Sigmoid colon (tissue), 7 donors: ENCODE data around the gene CASKIN2. TPM values are rescaled to one million over a fixed set of nuclear protein-coding genes. Genes with fewer than 3 reads are reported as not detected.

ENCODE experiments used
- DNase-seq: peaks from one replicate; pipeline ENCODE4 v3.0.0-alpha.2; 2019
- H3K27ac ChIP-seq, 4 donors: fragments of 200-600 bp; sonication (generic); one replicate each; pipeline ENCODE4 v1.5.1; 2016 to 2019; ENCODE audit warnings: mild to moderate bottlenecking in 1 of 4
- H3K27me3 ChIP-seq, 3 donors: fragments of 200-600 bp; sonication (generic); one replicate each; pipeline ENCODE4 v1.5.1; 2019; ENCODE audit warnings: mild to moderate bottlenecking in 1 of 3
- H3K36me3 ChIP-seq, 4 donors: fragments of 200-600 bp; sonication (generic); one replicate each; pipeline ENCODE4 v1.5.1; 2016 to 2019
- H3K4me1 ChIP-seq, 4 donors: fragments of 200-600 bp; sonication (generic); one replicate each; pipeline ENCODE4 v1.5.1; 2017 to 2019
- H3K4me3 ChIP-seq, 4 donors: fragments of 200-600 bp; sonication (generic); one replicate each; pipeline ENCODE4 v1.5.1; 2017 to 2019; ENCODE audit warnings: mild to moderate bottlenecking in 2 of 4, moderate library complexity in 1 of 4
- H3K9me3 ChIP-seq, 4 donors: fragments of 200-600 bp in 3 of 4; sonication (generic) in 3 of 4; one replicate each; pipeline versions ENCODE4 v1.5.1 to v1.6.1; 2013 to 2019
- EP300 ChIP-seq, 4 donors: sonication (generic); formaldehyde crosslinking; IDR thresholded peaks; one replicate each; pipeline ENCODE4 v1.6.1; 2017; ENCODE audit warnings: antibody characterized with exemption in 4 of 4
- POLR2A ChIP-seq, 2 donors: fragments of 450-650 bp; IDR thresholded peaks; one replicate each; pipeline ENCODE4 v1.6.1; 2016; ENCODE audit warnings: antibody characterized with exemption in 2 of 2, mild to moderate bottlenecking in 2 of 2, moderate library complexity in 2 of 2
- POLR2AphosphoS5 ChIP-seq, 4 donors: sonication (generic); formaldehyde crosslinking; IDR thresholded peaks; one replicate each; pipeline ENCODE4 v1.6.1; 2017; ENCODE audit warnings: antibody characterized with exemption in 4 of 4
- WGBS, 2 donors: extraction: QIAGEN DNeasy Blood & Tissue Kit; methylation state at CpG; one replicate each; pipeline ENCODE4 v1.1.7; 2013; 5-methylcytosine and 5-hydroxymethylcytosine counted together
- intact Hi-C: fragments of 100-400 bp; cut with DNase I; formaldehyde crosslinking; loops from one replicate; pipeline ENCODE4 v1.15.1; 2023
- polyA plus RNA-seq, 3 donors: library from polyadenylated mRNA; stranded (reverse); fragments of 200-250 nt; gene quantifications; one replicate each; pipeline ENCODE4 v1.2.3, GENCODE V29; 2013
- total RNA-seq, 4 donors: library from RNA; depleted of rRNA; stranded (reverse); fragments of >200 nt; gene quantifications; one replicate each; pipeline ENCODE4 v1.1.0, GENCODE V29; 2016
- TF ChIP-seq, protein P1 (sequence below), 4 experiments: fragments of 450-650 bp in 3 of 4; fragments of 200-600 bp in 1 of 4; IDR thresholded peaks; one replicate each; pipeline ENCODE4 v1.5.1; 2016 to 2019; ENCODE audit warnings: antibody characterized with exemption in 4 of 4, mild to moderate bottlenecking in 3 of 4, moderate library complexity in 2 of 4
- donor health status: healthy with polysubstance abuse.
- donor health status: Bipolar disorder and iron deficiency.
- donor health status: healthy.

The CASKIN2 gene
- total and polyA plus RNA-seq, 7 donors, result 4.8 to 14.7 (median 10.2) TPM

DNA sequence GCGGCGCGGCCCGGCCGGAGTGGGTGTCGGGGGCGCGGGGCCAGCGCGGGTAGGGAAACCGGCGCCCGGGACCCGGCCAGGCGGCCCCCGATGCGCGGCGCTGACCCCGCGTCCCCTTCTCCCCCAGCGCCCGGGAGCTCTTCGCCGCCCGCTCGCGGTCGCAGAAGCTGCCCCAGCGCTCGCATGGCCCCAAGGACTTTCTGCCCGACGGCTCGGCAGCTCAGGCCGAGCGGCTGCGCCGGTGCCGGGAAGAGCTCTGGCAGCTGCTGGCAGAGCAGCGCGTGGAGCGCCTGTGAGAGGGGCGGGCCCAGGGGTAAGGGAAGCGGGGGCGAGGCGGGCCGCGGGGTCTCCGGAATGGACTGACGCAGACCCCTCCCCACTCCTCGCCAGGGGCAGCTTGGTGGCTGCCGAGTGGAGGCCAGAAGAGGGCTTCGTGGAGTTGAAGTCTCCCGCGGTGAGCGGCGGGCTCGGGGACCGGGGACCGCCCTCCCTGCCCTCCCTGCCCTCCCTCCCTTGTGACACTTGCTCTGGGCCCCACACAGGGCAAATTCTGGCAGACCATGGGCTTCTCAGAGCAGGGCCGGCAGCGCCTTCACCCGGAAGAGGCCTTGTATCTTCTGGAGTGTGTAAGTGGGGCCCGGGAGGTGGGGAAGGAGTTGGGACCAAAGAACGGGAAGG, 1.4 kb upstream of the CASKIN2 start:
- TF ChIP-seq POLR2A (IDR thresholded peaks at IDR 0.05) (no peak), EP300 (IDR thresholded peaks at IDR 0.05) (no peak), POLR2AphosphoS5 (IDR thresholded peaks at IDR 0.05) (no peak)
- TF ChIP-seq, protein P1, sequence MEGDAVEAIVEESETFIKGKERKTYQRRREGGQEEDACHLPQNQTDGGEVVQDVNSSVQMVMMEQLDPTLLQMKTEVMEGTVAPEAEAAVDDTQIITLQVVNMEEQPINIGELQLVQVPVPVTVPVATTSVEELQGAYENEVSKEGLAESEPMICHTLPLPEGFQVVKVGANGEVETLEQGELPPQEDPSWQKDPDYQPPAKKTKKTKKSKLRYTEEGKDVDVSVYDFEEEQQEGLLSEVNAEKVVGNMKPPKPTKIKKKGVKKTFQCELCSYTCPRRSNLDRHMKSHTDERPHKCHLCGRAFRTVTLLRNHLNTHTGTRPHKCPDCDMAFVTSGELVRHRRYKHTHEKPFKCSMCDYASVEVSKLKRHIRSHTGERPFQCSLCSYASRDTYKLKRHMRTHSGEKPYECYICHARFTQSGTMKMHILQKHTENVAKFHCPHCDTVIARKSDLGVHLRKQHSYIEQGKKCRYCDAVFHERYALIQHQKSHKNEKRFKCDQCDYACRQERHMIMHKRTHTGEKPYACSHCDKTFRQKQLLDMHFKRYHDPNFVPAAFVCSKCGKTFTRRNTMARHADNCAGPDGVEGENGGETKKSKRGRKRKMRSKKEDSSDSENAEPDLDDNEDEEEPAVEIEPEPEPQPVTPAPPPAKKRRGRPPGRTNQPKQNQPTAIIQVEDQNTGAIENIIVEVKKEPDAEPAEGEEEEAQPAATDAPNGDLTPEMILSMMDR (IDR thresholded peaks at IDR 0.05), result no peak
- H3K4me3 ChIP-seq, result peak overlapping the region; percentile 73 to 93 (median 79)
- DNase-seq, result no peak
- intact Hi-C loops, result loop anchor here (1.0 to 5.0 kb wide), 5 partner anchors 74 to 244 kb away; partner anchors contain the start of genes MIF4GD and SLC25A19
- H3K9me3 ChIP-seq, result no peaks in the 10 kb centered on the region
- no peaks in the 10 kb centered on the region for H3K27me3 ChIP-seq
- 0 to 1% methylated on average over 65 of the region's 65 CpGs for WGBS, 2 donors
- H3K4me1 ChIP-seq, result peaks cover 5 to 54% (median 41%) of the 10 kb centered on the region in 4 donors
- H3K27ac ChIP-seq, result peak overlapping the region; percentile 75 to 91 (median 87)
- peaks cover 0 to 15% (median 0%) of the 10 kb centered on the region in 4 donors for H3K36me3 ChIP-seq

DNA sequence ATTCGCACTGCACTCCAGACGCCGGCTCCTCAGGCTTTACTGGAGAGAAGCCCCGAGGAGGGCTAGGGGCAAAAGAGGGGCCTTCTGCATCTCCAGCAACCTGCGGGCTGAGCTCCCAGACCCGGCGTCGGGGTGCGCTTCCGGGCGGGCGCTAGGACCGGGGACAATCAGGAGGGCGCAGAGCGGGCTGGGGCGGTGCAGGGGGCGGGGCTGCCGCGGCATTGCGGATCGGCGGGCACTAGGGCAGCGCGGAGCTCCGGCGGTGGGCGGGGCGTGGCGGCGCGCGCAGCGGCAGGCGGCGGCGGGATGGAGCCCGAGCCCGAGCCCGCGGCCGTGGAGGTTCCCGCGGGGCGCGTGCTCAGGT, 900 bp upstream of the CASKIN2 start, which contains the start of gene TSEN54:
TSEN54 (plus strand) TSS at position 274 of the 364 bp plus-strand sequence; CDS start at position 307, 33 bp downstream.
- Histone ChIP-seq H3K9me3 (no peaks in the 10 kb centered on the region), H3K4me3 (peak within 1 kb of the TSS; percentile 73 to 96 (median 89)), H3K27ac (peak within 1 kb of the TSS; percentile 85 to 91 (median 90)), H3K4me1 (peaks cover 5 to 59% (median 46%) of the 10 kb centered on the region in 4 donors), H3K36me3 (peaks cover 0 to 12% (median 0%) of the 10 kb centered on the region in 4 donors), H3K27me3 (no peaks in the 10 kb centered on the region)
- peak; percentile 96 for DNase-seq
- intact Hi-C loops, result loop anchor here (1.0 to 5.0 kb wide), 5 partner anchors 74 to 244 kb away; partner anchors contain the start of genes MIF4GD and SLC25A19
- TF ChIP-seq POLR2A (IDR thresholded peaks at IDR 0.05) (no peak), POLR2AphosphoS5 (IDR thresholded peaks at IDR 0.05) (no peak), EP300 (IDR thresholded peaks at IDR 0.05) (no peak)
- TF ChIP-seq, protein P1 (IDR thresholded peaks at IDR 0.05), result no peak
- WGBS, 2 donors, result 1% methylated on average over 45 of the region's 45 CpGs

DNA sequence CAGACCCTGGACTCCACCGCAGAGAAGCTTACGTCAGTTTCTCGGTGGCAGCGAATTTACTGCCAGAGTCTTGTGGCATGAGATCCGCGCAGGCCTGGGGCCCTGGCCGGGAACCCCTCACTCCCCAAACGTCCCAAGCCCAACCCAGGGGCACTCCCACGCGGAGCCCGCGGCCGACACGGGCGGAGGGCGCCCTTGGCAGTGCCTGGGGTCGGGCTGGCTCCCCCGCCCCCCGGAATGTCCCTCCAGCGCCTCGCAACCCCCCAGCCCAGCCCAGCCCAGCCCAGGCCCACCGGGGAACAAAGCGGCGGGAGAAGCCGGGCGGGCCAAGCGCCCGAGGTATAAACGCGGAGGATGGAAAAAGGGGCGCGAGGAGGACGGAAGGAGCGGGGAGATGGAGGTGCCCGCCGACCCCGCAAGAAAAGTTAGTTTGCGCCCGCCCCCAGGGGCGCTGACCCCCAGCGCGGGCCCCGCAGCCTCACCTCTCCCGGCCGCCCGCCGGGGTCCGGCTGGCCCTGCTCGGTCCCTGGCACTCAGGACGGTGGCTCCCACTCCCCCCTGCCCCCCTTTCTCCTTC, 330 bp downstream of the CASKIN2 start:
- peak overlapping the region; percentile 85 to 91 (median 90) for H3K27ac ChIP-seq
- intact Hi-C loops, result loop anchor here (1.0 to 5.0 kb wide), 7 partner anchors 38 to 243 kb away; partner anchors contain the start of genes MIF4GD, SLC25A19 and TMEM94
- no peaks in the 10 kb centered on the region for H3K27me3 ChIP-seq
- H3K4me3 ChIP-seq, result peak overlapping the region; percentile 73 to 96 (median 89)
- TF ChIP-seq EP300 (IDR thresholded peaks at IDR 0.05) (no peak), POLR2AphosphoS5 (IDR thresholded peaks at IDR 0.05) (peak in 3 of 4 donors; percentile 31 to 47 (median 41)), POLR2A (IDR thresholded peaks at IDR 0.05) (peak in 1 of 2 donors; percentile 30)
- TF ChIP-seq, protein P1 (IDR thresholded peaks at IDR 0.05), result no peak
- H3K4me1 ChIP-seq, result peaks cover 5 to 71% (median 58%) of the 10 kb centered on the region in 4 donors
- H3K9me3 ChIP-seq, result no peaks in the 10 kb centered on the region
- WGBS, 2 donors, result 1 to 2% methylated on average over 50 of the region's 50 CpGs
- no peak for DNase-seq
- H3K36me3 ChIP-seq, result peaks cover 0 to 11% (median 0%) of the 10 kb centered on the region in 4 donors

DNA sequence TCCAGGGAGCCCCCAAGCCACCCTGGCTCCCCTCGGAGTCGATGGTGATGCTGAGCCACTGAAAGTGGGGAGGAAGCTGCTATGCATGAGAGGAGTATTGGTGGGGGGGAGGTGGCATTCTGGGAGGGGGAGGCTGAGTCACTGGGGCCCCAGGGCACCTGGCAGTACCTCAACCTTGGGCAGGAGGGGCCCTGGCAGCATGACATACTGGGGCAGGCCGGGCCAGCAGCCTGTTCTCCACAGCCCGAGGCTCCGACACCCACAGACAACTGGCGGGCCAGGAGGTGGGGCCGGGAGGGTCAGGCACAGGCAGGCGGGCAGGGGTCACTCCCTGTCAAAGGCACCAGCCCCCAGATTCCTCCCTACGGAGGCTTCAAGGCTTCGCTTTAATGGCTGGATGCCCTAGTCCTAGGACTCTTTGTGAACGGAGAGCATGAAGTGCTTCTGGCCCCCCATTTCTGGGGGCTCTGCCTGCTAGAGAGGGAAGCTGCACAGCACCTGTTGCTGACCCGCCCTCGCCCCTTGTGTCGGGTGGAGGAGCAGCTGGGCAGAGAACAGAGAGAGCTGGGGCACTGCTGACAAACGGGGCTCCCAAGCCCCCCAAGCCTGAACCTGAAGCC, 928 bp downstream of the CASKIN2 start:
- peak overlapping the region; percentile 85 to 91 (median 90) for H3K27ac ChIP-seq
- TF ChIP-seq, protein P1 (IDR thresholded peaks at IDR 0.05), result no peak
- TF ChIP-seq POLR2A (IDR thresholded peaks at IDR 0.05) (no peak), EP300 (IDR thresholded peaks at IDR 0.05) (no peak), POLR2AphosphoS5 (IDR thresholded peaks at IDR 0.05) (no peak)
- no peaks in the 10 kb centered on the region for H3K9me3 ChIP-seq
- intact Hi-C loops, result loop anchor here (2.0 to 5.0 kb wide), 2 partner anchors 37 to 58 kb away; partner anchors contain the start of gene TMEM94
- peaks cover 5 to 77% (median 64%) of the 10 kb centered on the region in 4 donors for H3K4me1 ChIP-seq
- DNase-seq, result no peak
- H3K27me3 ChIP-seq, result no peaks in the 10 kb centered on the region
- H3K4me3 ChIP-seq, result peak overlapping the region; percentile 73 to 96 (median 89)
- H3K36me3 ChIP-seq, result peaks cover 0 to 5% (median 0%) of the 10 kb centered on the region in 4 donors
- 16 to 33% methylated on average over 15 of the region's 15 CpGs for WGBS, 2 donors
